Pulmonary artery endothelial cell (primary cell): Measurements from ENCODE around the gene VCL. TPM values are rescaled to one million over a fixed set of nuclear protein-coding genes. Genes with fewer than 3 reads are reported as not detected.
"Not testable (repeated sequence)": the region's sequence is repeated elsewhere in the genome, so short reads cannot be mapped to it uniquely, and the experiment has no call there.

Source experiments
- DNase-seq: peaks from one replicate; pipeline ENCODE4 v3.0.0-alpha.2; 2011; ENCODE audit warnings: low read depth, low spot score
- total RNA-seq: library from RNA; depleted of rRNA; stranded (reverse); fragments of >200 nt; gene quantifications from 2 replicates; pipeline ENCODE4 v1.2.3, GENCODE V29; 2014

Gene VCL
- total RNA-seq, 1 donor from 2014 or later = 184 TPM

- no peak for DNase-seq
Observed at GRCh38 chr10:74000892-74001669, 3.2 kb downstream of the VCL start.

- DNase-seq = no peak
Observed at GRCh38 chr10:74006269-74006668, 8.4 kb downstream of the VCL start.

DNA sequence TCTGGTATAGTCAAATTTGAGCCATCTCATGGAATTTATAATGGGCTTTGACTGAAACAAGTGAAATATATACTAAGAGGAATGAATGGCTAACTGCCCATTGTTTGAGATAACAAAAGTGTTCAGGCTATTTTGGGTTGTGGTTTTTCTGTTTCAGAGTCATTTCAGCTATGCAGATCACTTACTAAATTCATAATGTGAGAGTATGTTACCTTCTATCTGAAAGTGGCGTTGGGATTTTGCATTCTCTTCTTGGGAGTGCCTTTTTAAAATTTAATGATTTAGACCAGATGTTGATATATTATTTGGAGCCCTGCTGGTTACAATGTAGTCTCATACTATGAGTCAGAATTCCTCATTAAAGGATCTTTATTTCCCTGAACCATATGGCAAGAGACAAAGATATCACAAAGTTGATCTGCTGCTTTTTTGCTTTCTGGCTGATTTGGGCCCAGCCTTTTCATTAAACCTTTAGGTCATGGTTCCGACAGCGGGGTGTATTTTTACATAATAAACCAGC is 10.4 kb downstream of the VCL start:
- DNase-seq = no peak

DNA sequence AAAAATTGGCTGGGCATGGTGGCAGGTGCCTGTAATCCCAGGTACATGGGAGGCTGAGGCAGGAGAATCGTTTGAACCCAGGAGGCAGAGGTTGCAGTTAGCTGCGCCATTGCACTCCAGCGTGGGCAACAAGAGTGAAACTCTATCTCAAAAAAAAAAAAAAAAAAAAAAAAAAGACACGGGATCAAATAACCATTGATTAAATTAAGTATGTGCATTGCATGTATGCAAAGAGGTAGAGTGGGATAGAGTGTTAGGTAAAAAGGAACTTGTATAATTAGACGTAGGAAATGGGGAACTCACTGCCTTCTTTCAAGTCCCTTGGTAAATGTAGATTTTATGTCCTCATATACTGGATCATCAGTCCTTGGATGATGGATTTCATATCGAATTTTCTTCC is 13.1 kb downstream of the VCL start:
- no peak for DNase-seq

- DNase-seq = no peak
Observed at GRCh38 chr10:74011770-74012169, 13.9 kb downstream of the VCL start.

- no peak for DNase-seq
Observed at GRCh38 chr10:74012480-74012879, 14.6 kb downstream of the VCL start.

DNA sequence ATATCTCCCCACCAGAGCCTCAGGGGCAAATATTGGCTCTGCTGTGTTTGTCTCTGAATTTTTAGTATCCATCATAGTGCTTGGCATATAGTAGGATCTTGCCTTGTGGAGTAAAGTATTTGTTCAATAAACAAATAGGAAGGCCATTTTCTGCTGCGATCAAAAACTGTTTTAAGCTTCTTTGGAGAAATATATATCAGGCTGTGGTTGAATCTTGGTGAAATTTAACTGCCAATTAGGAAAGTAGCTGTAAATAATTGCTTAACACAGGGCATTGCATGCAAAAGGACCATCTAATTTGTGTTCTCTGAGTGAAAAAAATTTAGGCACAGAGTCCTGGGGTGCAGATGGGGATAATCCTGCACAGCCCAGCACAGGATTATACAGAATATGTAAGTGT is 15.1 kb downstream of the VCL start:
- no peak for DNase-seq

DNA sequence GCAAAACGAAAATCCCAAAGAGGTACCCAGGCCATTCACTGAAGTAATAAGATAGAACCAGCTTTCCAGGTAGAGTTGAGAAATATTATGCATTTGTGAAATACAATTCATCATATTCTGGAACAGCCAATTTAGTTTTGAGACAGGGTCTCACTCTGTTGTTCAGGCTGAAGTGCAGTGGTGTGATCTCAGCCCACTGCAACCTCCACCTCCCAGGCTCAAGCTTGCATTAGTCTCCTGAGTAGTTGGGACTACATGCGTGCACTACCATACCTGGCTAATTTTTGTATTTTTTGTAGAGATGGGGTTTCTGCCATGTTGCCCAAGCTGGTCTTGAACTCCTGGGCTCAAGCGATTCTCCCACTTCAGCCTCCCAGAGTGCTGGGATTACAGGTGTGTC is 16.7 kb downstream of the VCL start:
- DNase-seq = not testable (repeated sequence)

DNA sequence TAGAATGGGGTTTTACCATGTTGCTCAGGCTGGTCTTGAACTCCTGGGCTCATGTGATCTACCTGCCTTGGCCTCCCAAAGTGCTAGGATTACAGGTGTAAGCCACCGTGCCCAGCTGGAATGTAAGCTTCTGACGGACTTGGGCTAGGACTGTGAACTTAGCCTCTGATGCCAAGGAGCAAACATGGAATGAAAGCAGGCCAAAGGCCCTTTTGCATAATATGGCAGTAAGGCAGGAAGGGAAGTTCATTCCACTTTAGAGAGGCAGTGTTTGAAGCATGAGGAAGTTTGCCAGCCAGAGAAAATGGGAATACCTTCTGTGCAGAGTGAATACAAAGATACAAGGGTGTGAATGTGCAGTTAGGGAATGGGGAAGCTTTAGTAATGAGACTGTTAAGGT is 20.3 kb downstream of the VCL start:
- no peak for DNase-seq

GRCh38 chr10:74021248-74022055 is 23.5 kb downstream of the VCL start:
- DNase-seq = no peak

DNA sequence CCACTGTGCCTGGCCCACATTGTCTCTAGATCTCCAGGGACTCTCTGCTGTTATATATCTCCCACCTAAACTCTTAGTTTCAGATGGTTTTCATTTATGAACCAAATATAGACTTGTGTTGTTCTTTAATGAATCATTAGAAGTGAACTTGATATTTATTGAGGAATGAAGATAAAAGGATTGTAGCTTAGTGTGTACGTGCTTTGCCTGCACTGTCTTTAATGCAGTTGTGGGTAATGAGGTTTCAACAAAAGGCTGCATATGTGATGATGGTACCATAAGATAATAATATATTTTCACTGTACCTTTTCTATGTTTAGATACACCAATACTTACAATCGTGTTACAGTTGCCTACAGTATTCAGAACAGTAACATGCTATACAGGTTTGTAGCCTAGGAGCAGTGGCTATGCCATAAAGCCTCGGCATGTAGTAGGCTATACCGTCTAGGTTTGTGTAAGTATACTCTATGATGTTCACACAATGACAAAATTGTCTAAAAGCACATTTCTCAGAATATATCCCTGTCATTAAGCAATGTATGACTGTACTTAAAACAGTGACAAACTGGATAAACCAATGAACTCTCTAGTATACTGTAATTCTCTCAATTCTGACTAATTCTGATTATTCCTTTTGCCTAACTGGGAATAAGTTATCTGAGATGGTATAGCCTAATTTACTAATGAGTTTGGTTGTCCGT is 25.2 kb downstream of the VCL start:
- DNase-seq = no peak

DNA sequence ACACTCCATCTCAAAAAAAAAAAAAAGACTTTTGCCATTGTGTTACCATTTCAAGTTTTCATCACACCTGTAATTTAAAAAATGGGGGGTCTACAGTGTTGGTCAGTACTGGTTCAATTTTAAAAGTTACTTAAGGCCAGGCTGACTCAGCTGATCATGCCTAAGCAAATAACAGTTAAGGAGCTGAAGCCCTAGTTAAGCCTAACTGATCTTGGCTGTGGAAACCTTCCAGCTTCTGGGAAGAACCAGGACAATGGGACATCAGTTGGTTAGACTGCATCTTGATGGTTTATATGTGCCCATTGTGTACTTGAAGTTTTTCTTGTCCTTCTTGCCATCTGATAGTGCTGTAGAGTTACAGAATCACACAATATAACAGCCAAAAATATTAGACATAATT is 26.7 kb downstream of the VCL start:
- no peak for DNase-seq

DNA sequence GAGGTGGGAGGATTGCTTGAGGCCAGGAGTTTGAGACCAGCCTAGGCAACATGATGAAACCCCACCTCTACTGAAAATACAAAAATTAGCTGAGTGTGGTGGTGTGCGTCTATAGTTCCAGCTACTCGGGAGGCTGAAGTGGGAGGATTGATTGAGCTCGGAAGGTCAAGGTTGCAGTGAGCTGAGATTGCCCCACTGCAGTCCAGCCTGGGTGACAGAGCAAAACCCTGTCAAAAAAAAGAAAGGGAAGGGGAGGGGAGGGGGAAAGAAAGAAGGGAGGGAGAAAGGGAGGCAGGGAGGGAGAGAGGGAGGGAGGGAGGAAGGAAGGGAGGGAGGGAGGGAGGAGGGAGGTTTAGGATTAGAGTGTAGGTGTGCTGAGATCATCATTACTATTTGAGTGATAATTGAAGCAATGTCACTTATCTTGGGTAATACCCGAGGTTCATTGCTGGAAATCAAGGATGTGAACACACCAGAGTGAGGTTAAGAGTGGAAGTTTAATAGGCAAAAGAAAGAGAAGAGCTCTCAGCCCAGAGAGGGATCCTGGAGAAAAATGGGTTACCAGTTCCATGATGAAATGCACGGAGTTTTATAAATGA is 27.6 kb downstream of the VCL start:
- no peak for DNase-seq

GRCh38 chr10:74026428-74027015 is 28.6 kb downstream of the VCL start:
- DNase-seq = no peak

- DNase-seq = no peak
Observed at GRCh38 chr10:74027702-74028101, 29.8 kb downstream of the VCL start.

GRCh38 chr10:74029943-74030342 is 32.0 kb downstream of the VCL start:
- DNase-seq = no peak

GRCh38 chr10:74032208-74032607 is 34.3 kb downstream of the VCL start:
- DNase-seq = not testable (repeated sequence)

- DNase-seq = no peak
Observed at GRCh38 chr10:74032900-74033655, 35.2 kb downstream of the VCL start.

GRCh38 chr10:74033702-74034101 is 35.8 kb downstream of the VCL start:
- no peak for DNase-seq

DNA sequence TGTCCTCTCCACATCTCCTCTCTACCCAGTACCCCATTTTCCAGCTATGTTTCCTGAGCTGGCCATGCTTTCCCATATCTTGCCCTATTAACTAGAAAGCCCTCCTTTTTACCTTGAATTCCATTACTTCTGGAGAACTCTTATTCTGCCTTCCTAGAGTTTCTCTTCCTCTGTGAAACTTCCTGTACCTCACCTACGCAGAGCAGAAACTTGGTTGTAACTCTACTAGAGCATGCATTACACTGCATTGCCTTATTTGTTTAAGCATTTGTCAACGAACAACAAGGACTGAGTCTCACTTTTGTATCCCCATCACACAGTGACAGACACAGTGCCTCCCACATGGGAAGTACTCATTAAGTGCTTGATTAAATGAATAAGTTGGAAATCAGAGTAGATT is 36.4 kb downstream of the VCL start:
- DNase-seq = no peak
